GM12878 (cell line): ENCODE measurements around the gene SLC35E3. TPM values are rescaled to one million over a fixed set of nuclear protein-coding genes. Genes with fewer than 3 reads are reported as not detected.

Source experiments
- ATAC-seq: fragments of 200-7000 bp; cut with Tn5 transposase; 3 replicates; pipeline ENCODE4 v1.9.1; 2020; ENCODE audit warnings: mild to moderate bottlenecking, moderate library complexity
- BruUV-seq: library from RNA; stranded (reverse); fragments of 400-500 nt; replicated peaks from 2 replicates; lab custom pipeline; 2021; lab: Mats Ljungman, UMichigan
- CTCF ChIA-PET: fragments of 300-600 bp; sonication (Branson Sonifier 250); formaldehyde crosslinking; extraction: SDS; loops from one replicate; lab custom pipeline; 2021; ENCODE audit warnings: inconsistent platforms; lab: Yijun Ruan, JAX
- POLR2A ChIA-PET: fragments of 350-600 bp; formaldehyde crosslinking; extraction: SDS; loops from one replicate; lab custom pipeline; 2021; ENCODE audit warnings: inconsistent platforms; lab: Charles Lee
- RAD21 ChIA-PET: fragments of 300-600 bp; sonication (Branson Sonifier 250); formaldehyde crosslinking; loops from one replicate; lab custom pipeline; 2023; ENCODE audit warnings: antibody characterized with exemption; ENCODE audit not compliant: unreplicated experiment; lab: Charles Lee
- SMC1A ChIA-PET: fragments of 300-600 bp; sonication (Branson Sonifier 250); formaldehyde crosslinking; loops from one replicate; lab custom pipeline; 2023; ENCODE audit not compliant: unreplicated experiment, uncharacterized antibody; lab: Charles Lee
- DNase-seq: peaks from one replicate; pipeline ENCODE4 v3.0.0-alpha.2; 2011; ENCODE audit warnings: low read depth, low spot score
- FAIRE-seq: peaks from 3 replicates; lab custom pipeline; 2011; peaks lifted over from hg19 to GRCh38; lab: Jason Lieb, UNC
- H2AFZ ChIP-seq: 2 replicates; pipeline ENCODE4 v1.6.0; 2011; ENCODE audit warnings: low read depth, low read length, control low read depth; ENCODE audit not compliant: control insufficient read depth
- H3K27ac ChIP-seq: 2 replicates; pipeline ENCODE4 v1.5.1; 2011; ENCODE audit warnings: control low read depth; ENCODE audit not compliant: control insufficient read depth, insufficient read depth
- H3K27me3 ChIP-seq, 2 experiments: replicated peaks in 1 of 2; 2 replicates each; pipeline versions ENCODE4 v1.6.0 to v1.6.1; 2011; ENCODE audit warnings: low read length in 1 of 2; ENCODE audit not compliant: control insufficient read depth in 2 of 2, insufficient read depth in 2 of 2
- H3K36me3 ChIP-seq, 2 experiments: 2 replicates each; pipeline ENCODE4 v1.5.1; 2011; ENCODE audit warnings: low read length in 1 of 2; ENCODE audit not compliant: control insufficient read depth in 2 of 2, insufficient read depth in 2 of 2
- H3K4me1 ChIP-seq: 2 replicates; pipeline ENCODE4 v1.6.1; 2011; ENCODE audit warnings: mild to moderate bottlenecking, low read length, moderate library complexity, mixed read lengths; ENCODE audit not compliant: control insufficient read depth, insufficient read depth
- H3K4me2 ChIP-seq: 2 replicates; pipeline ENCODE4 v1.6.0; 2011; ENCODE audit warnings: control low read depth; ENCODE audit not compliant: control insufficient read depth, insufficient read depth
- H3K4me3 ChIP-seq: fragments of 200-600 bp; sonication (generic); 2 replicates; pipeline ENCODE4 v1.5.1; 2016
- H3K79me2 ChIP-seq: 2 replicates; pipeline ENCODE4 v1.6.0; 2011; ENCODE audit warnings: low read length; ENCODE audit not compliant: control insufficient read depth, insufficient read depth
- H3K9ac ChIP-seq: 2 replicates; pipeline ENCODE4 v1.8.0; 2011; ENCODE audit warnings: low read length, control low read depth, mixed read lengths; ENCODE audit not compliant: control insufficient read depth, insufficient read depth
- H3K9me3 ChIP-seq: replicated peaks from 3 replicates; pipeline ENCODE4 v1.5.1; 2011; ENCODE audit warnings: mild to moderate bottlenecking, low read length; ENCODE audit not compliant: control insufficient read depth, insufficient read depth
- H4K20me1 ChIP-seq: 2 replicates; pipeline ENCODE4 v1.6.0; 2011; ENCODE audit not compliant: control insufficient read depth, insufficient read depth
- ASH2L ChIP-seq: fragments of 300-600, 200-600 bp; sonication (generic); IDR thresholded peaks from 2 replicates; pipeline ENCODE4 v1.6.1; 2017; ENCODE audit warnings: low read depth, mild to moderate bottlenecking, borderline replicate concordance
- BRCA1 ChIP-seq: IDR thresholded peaks from 2 replicates; pipeline ENCODE4 v1.6.1; 2011; ENCODE audit warnings: low read depth, low read length, improper control_type of control experiment
- CEBPB ChIP-seq, 2 experiments: fragments of 150-350 bp in 1 of 2; IDR thresholded peaks; 2 replicates each; pipeline ENCODE4 v1.6.1; 2012 to 2014; ENCODE audit warnings: low read depth in 2 of 2, low read length in 2 of 2, borderline replicate concordance in 1 of 2, inconsistent platforms in 1 of 2
- MEF2B ChIP-seq: fragments of 450-650 bp; IDR thresholded peaks from 2 replicates; pipeline ENCODE4 v1.6.1; 2018; ENCODE audit warnings: mild to moderate bottlenecking, moderate library complexity; ENCODE audit not compliant: partially characterized antibody, poor library complexity, severe bottlenecking
- MXI1 ChIP-seq: fragments of 150-350 bp; IDR thresholded peaks from 2 replicates; pipeline ENCODE4 v1.6.1; 2011; ENCODE audit warnings: low read depth, mild to moderate bottlenecking, inconsistent platforms, low read length, improper control_type of control experiment
- NFXL1 ChIP-seq: fragments of 450-650 bp; IDR thresholded peaks from 2 replicates; pipeline ENCODE4 v1.6.1; 2017; ENCODE audit warnings: antibody characterized with exemption, mild to moderate bottlenecking, borderline replicate concordance
- NFYB ChIP-seq: IDR thresholded peaks from 2 replicates; pipeline ENCODE4 v1.6.1; 2011; ENCODE audit warnings: low read depth, mild to moderate bottlenecking, low read length, improper control_type of control experiment, moderate library complexity; ENCODE audit not compliant: insufficient read depth
- PAX8 ChIP-seq: fragments of 450-650 bp; IDR thresholded peaks from 2 replicates; pipeline ENCODE4 v1.6.1; 2017; ENCODE audit warnings: mild to moderate bottlenecking, moderate library complexity
- RELA ChIP-seq: fragments of 450-650 bp; IDR thresholded peaks from 2 replicates; pipeline ENCODE4 v1.8.0; 2014; ENCODE audit warnings: borderline replicate concordance; ENCODE audit not compliant: partially characterized antibody
- SMAD5 ChIP-seq: IDR thresholded peaks from 2 replicates; pipeline ENCODE4 v1.6.1; 2016; ENCODE audit warnings: antibody characterized with exemption, low read depth
- TAF1 ChIP-seq: IDR thresholded peaks from 2 replicates; pipeline ENCODE4 v1.6.1; 2011; ENCODE audit warnings: mild to moderate bottlenecking, low read depth, low read length, borderline replicate concordance
- TBL1XR1 ChIP-seq: IDR thresholded peaks from 2 replicates; pipeline ENCODE4 v1.6.1; 2012; ENCODE audit warnings: low read depth, low read length, improper control_type of control experiment
- ZNF622 ChIP-seq: fragments of 450-650 bp; IDR thresholded peaks from 2 replicates; pipeline ENCODE4 v1.6.1; 2017; ENCODE audit warnings: mild to moderate bottlenecking, inconsistent platforms
- WGBS: methylation state at CpG from one replicate; pipeline ENCODE4 v1.1.6; 2016; ENCODE audit warnings: low lambda C conversion rate; ENCODE audit not compliant: insufficient replicate concordance, insufficient coverage; ENCODE audit errors: missing lambda C conversion rate; 5-methylcytosine and 5-hydroxymethylcytosine counted together
- in situ Hi-C: fragments of 300-500 bp; cut with MboI; formaldehyde crosslinking; loops from 9 replicates; pipeline ENCODE4 v1.14.3; 2018; ENCODE audit warnings: mixed read lengths
- intact Hi-C: fragments of 100-400 bp; cut with micrococcal nuclease; formaldehyde crosslinking; loops from one replicate; pipeline ENCODE4 v1.14.2; 2022; ENCODE audit not compliant: unreplicated experiment
- polyA plus RNA-seq, 11 experiments: library from polyadenylated mRNA; depleted of rRNA in 4 of 11; unstranded in 6 of 11; stranded (reverse) in 5 of 11; fragments of >200 nt; fragmentation: Nextera tagmentation in 4 of 11; fragmentation: Illumina TruSeq in 1 of 11; extraction: Ambion mirVana in 4 of 11; extraction: Trizol in 1 of 11; gene quantifications; 1 replicate in 1 of 11; 2 replicates in 10 of 11; pipeline versions ENCODE4 v1.2.1 to v1.2.3, GENCODE V29; 2011 to 2016; ENCODE audit warnings: inconsistent platforms in 2 of 11, missing spikeins in 2 of 11, low read depth in 1 of 11
- total RNA-seq, 4 experiments: library from RNA; depleted of rRNA in 3 of 4; stranded (reverse); fragments of >200 nt in 3 of 4; fragmentation: Illumina TruSeq in 1 of 4; extraction: Trizol in 1 of 4; gene quantifications; 2 replicates each; pipeline versions ENCODE4 v1.2.1 to v1.2.3, GENCODE V29; 2013 to 2021
- TF ChIP-seq, protein P1 (sequence below): fragments of 450-650 bp; IDR thresholded peaks from 2 replicates; pipeline ENCODE4 v1.6.1; 2016; ENCODE audit warnings: mild to moderate bottlenecking, moderate library complexity, borderline replicate concordance
- TF ChIP-seq, protein P2 (sequence below), 3 experiments: IDR thresholded peaks in 2 of 3; conservative IDR thresholded peaks in 1 of 3; 2 replicates each; pipeline ENCODE4 v1.5.1; 2011; ENCODE audit warnings: low read depth in 3 of 3, low read length in 3 of 3, mild to moderate bottlenecking in 3 of 3, control low read depth in 2 of 3, moderate library complexity in 2 of 3, inconsistent platforms in 1 of 3, mixed read lengths in 1 of 3; ENCODE audit not compliant: control insufficient read depth in 2 of 3, insufficient read depth in 1 of 3; ENCODE audit errors: extremely low read depth in 1 of 3

SLC35E3 gene
- total and polyA plus RNA-seq, 10 of the 15 experiments (the other 5 are each of a cell fraction or from before 2014, with no cell fraction given): 3.6 to 19.8 (median 6.1) TPM

DNA sequence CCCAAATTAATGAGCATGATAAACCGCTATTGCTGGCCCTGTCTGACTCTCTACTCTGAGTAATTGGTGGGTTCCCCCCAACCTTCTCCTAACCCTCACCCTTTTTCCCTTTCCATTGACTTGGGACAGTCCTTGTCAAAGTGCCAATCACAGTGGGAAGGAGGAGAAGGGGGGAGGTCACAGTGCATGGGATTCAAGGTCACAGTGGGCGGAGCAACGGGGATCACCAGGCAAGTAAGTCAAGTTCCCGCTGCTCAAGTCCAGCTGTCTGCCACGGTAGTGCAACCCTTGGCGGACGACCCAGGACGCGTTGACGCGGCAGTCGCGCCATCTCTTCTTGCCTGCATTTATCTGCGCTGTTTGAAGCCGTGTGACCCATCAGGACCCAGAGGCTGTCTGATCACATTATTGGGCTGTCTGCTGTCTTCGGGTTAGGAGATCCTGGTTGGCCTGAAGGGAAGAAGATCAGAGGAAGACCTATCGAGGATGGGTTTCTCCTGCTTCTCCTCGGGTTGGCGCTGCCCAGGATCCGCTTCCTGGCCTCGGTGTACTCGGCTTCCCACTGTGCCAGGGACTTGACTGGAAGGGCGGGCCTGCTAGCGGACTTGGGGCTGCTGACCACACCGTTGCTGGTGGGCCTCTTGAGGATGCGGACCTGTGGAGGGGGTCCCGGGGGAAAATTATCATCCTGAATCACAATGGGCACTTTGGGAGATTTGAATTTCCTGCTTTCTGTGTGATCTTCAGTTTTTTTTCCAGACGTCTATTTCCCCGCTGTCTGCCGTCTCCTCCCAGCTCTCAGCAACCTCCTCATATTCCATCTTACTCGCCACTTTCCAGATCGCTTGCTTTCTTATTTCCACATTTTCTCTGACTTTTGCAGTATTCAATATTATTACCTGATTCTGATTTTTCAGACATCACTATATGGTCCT is 58.9 kb downstream of the SLC35E3 start (continued):
- TF ChIP-seq, protein P1, sequence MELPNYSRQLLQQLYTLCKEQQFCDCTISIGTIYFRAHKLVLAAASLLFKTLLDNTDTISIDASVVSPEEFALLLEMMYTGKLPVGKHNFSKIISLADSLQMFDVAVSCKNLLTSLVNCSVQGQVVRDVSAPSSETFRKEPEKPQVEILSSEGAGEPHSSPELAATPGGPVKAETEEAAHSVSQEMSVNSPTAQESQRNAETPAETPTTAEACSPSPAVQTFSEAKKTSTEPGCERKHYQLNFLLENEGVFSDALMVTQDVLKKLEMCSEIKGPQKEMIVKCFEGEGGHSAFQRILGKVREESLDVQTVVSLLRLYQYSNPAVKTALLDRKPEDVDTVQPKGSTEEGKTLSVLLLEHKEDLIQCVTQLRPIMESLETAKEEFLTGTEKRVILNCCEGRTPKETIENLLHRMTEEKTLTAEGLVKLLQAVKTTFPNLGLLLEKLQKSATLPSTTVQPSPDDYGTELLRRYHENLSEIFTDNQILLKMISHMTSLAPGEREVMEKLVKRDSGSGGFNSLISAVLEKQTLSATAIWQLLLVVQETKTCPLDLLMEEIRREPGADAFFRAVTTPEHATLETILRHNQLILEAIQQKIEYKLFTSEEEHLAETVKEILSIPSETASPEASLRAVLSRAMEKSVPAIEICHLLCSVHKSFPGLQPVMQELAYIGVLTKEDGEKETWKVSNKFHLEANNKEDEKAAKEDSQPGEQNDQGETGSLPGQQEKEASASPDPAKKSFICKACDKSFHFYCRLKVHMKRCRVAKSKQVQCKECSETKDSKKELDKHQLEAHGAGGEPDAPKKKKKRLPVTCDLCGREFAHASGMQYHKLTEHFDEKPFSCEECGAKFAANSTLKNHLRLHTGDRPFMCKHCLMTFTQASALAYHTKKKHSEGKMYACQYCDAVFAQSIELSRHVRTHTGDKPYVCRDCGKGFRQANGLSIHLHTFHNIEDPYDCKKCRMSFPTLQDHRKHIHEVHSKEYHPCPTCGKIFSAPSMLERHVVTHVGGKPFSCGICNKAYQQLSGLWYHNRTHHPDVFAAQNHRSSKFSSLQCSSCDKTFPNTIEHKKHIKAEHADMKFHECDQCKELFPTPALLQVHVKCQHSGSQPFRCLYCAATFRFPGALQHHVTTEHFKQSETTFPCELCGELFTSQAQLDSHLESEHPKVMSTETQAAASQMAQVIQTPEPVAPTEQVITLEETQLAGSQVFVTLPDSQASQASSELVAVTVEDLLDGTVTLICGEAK: no peak
- TF ChIP-seq RELA: no peak
- no peak for TF ChIP-seq TBL1XR1
- no peak for TF ChIP-seq PAX8

DNA sequence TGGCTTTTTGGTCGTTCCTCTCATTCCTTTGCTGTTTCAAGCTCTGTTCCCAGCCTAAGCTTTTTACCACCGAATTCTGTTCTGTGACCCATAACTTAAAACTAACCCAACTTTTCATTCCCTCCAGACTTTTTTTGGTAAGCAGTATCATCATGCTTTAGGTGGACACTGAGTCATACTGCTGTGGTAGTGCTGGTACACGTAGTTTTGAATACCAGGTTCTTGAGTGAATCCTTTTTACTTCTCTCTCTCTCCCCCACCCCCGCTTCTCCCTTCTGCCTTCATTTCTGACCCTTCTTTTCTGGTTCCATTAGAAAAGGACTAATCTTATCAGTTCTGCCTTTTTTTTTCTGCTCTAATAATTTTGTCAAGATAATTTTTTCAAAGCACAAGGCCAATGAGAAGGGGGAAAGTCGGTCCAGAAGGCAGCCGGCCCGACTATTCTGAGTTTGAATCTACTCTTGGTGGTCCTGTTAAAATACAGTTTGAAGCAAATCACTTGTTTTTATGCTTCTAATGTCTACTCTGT is 59.7 kb downstream of the SLC35E3 start:
- Histone ChIP-seq H3K4me2 (no peak overlapping the region), H3K79me2 (peaks cover 26% of the 10 kb centered on the region), H3K36me3 (0 out of 4 replicates have a peak, but pooled peaks cover 0 to 3% of the 10 kb centered on the region in 2 experiments), H3K27ac (no peak overlapping the region), H3K9me3 (peaks cover 2% of the 10 kb centered on the region; the same call in 1 of the 3 replicates), H4K20me1 (no peaks in the 10 kb centered on the region), H3K4me3 (no peak overlapping the region), H3K9ac (no peak overlapping the region), H3K27me3 (no peaks in the 10 kb centered on the region), H2AFZ (no peak overlapping the region), H3K4me1 (peaks cover 6% of the 10 kb centered on the region)
- SMC1A ChIA-PET: interaction anchor here (1.0 kb wide), 1 partner anchor 12 kb away, joined by 3 read pairs; no protein-coding TSS in a partner anchor
- RAD21 ChIA-PET: no interaction called here
- in situ Hi-C loops (no loop called here), intact Hi-C loops (loop anchor here (5.0 kb wide), 4 partner anchors 118 to 433 kb away; partner anchors contain the start of genes NUP107 and RAP1B)
- no TSS peak for BruUV-seq
- no peak for FAIRE-seq
- ATAC-seq: no peak
- no peak for DNase-seq
- POLR2A ChIA-PET: no interaction called here
- CTCF ChIA-PET: no interaction called here
- 85% methylated on average over 7 of the region's 7 CpGs for WGBS
- TF ChIP-seq, protein P2, sequence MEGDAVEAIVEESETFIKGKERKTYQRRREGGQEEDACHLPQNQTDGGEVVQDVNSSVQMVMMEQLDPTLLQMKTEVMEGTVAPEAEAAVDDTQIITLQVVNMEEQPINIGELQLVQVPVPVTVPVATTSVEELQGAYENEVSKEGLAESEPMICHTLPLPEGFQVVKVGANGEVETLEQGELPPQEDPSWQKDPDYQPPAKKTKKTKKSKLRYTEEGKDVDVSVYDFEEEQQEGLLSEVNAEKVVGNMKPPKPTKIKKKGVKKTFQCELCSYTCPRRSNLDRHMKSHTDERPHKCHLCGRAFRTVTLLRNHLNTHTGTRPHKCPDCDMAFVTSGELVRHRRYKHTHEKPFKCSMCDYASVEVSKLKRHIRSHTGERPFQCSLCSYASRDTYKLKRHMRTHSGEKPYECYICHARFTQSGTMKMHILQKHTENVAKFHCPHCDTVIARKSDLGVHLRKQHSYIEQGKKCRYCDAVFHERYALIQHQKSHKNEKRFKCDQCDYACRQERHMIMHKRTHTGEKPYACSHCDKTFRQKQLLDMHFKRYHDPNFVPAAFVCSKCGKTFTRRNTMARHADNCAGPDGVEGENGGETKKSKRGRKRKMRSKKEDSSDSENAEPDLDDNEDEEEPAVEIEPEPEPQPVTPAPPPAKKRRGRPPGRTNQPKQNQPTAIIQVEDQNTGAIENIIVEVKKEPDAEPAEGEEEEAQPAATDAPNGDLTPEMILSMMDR (IDR thresholded peaks at IDR 0.05 in 2 of 3, conservative IDR thresholded peaks at IDR 0.05 in 1 of 3; ENCODE audit: control insufficient read depth in 2 of 3, extremely low read depth in 1 of 3, insufficient read depth in 1 of 3, low read depth in 3 of 3, low read length in 3 of 3): no peak
- TF ChIP-seq NFYB (no peak), BRCA1 (no peak), MEF2B (no peak), CEBPB (IDR thresholded peaks at IDR 0.05; ENCODE audit: borderline replicate concordance in 1 of 2, low read depth in 2 of 2, low read length in 2 of 2) (no peak), SMAD5 (no peak), ASH2L (no peak), ZNF622 (no peak), TAF1 (no peak), MXI1 (no peak), NFXL1 (no peak)
